Stimulated activated CD4-positive, alpha-beta T cell treated with anti-CD3 and anti-CD28 coated beads, Interleukin-4, amount 100 ng/mL, for 24 hours (primary cell): ENCODE measurements around the gene CNTNAP5.
"Not testable (repeated sequence)": the region's sequence is repeated elsewhere in the genome, so short reads cannot be mapped to it uniquely, and the experiment has no call there.

Source experiments
- DNase-seq: peaks from one replicate; pipeline ENCODE4 v3.0.0-alpha.2; 2020

Gene CNTNAP5

GRCh38 chr2:124333784-124334183 lies 308.7 kb downstream of the CNTNAP5 start:
- no peak for DNase-seq

GRCh38 chr2:124335058-124335457 lies 310.0 kb downstream of the CNTNAP5 start:
- DNase-seq: no peak

DNA sequence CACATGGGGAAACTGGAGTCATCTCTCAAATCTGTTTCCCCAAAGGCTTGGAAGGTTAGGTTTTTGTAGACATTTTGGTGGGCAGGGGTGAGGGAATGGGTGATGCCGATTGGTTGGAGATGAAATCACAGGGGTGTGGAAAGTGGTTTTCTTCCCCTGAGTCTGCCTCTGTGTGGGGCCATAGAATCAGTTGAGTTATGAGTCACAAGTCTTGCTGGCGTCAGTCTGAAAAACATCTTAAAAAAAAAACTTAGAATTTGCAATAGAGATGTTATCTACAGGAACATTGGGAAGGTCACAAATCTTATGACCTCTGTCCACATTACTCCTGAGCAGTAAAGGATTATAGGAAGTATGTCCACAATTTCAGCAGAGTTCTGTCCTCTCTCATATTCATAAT lies 314.6 kb downstream of the CNTNAP5 start:
- DNase-seq: no peak

DNA sequence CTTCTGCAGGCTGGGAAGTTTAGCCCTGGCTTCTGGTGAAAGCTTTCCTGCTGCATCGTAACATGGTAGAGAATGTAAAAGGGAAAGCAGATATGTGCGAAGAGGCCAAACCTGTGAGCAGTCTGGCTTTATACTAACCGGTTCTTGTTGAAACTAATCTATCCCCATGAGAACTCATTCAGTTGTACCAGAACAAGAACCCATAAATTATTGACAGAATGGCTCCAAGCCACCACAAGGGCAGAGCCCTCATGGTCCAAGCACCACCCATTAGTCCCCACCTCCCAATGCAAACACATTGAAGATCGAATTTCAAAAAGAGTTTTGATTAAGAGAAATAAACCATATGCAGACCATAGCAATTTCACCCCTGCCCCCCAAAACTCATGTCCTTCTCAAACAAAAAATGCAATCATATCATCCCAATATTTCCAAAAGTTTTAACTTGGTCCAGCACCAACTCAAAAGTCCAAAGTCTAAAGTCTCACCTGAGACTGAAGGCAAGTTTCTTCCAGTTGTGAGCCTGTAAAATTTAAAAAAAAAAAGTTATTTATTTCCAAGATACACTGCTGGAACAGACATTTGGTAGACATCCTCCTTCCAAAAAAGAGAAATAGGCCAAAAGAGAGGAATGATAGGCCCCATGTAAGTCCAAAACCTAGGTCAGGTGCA lies 318.9 kb downstream of the CNTNAP5 start:
- no peak for DNase-seq

DNA sequence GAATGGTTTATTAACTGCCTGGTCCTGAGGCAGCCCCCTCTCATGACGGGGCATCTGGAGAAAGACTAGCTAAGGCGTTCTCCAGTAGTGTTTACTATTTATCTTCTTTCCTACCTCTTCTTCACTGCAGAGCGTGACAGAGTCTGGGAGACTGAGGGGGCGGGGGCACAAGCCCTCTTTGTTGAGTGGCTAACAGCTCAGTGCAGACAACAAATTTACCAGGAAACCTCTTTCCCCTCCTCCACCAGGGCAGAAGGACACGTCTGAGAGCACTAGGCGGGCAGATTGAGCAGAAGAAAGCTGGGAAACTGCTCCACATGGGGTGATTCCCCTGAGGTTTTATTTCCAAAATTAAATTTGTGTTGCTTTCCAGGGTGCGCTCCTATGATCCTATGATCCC lies 322.1 kb downstream of the CNTNAP5 start:
- DNase-seq: no peak

DNA sequence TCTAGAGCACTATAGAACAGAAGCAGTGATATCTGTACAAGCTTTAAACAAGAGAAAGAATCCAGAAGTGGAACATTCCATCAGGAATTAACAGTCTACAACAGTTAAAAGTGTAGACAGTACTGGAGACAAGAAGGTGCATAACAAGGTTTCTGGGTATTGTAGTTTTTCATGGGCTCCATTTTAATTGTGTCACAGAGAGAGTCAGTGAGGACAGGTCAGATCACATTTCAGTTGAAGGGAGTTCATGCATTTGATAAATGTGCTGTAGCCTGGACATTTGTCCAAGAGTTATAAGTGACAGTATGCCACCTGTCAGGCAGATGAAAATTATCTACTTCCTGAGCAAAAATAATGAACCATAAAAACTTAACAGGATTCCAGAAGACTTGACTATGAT lies 328.6 kb downstream of the CNTNAP5 start:
- no peak for DNase-seq

GRCh38 chr2:124354466-124354865 lies 329.4 kb downstream of the CNTNAP5 start:
- DNase-seq: no peak

GRCh38 chr2:124361966-124362365 lies 336.9 kb downstream of the CNTNAP5 start:
- DNase-seq: not testable (repeated sequence)

DNA sequence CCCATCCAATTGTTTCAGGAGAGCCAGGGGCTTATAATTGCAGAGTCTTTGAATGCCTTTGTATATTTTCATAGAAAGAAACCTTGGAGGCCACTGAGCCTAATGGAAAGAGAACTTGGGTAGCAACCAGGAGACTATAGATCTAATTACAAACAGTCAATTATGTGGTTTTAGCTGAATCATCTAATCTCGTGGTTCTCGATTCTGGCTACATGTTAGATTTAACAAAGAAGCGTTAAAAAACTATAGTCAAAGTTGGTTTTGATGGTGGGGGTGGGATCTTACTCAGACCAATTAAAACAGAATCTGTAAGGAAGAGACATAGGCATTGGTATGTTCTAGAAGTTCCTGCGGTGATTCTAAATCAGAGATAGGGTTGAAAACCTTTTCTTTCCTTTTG lies 344.1 kb downstream of the CNTNAP5 start:
- no peak for DNase-seq

DNA sequence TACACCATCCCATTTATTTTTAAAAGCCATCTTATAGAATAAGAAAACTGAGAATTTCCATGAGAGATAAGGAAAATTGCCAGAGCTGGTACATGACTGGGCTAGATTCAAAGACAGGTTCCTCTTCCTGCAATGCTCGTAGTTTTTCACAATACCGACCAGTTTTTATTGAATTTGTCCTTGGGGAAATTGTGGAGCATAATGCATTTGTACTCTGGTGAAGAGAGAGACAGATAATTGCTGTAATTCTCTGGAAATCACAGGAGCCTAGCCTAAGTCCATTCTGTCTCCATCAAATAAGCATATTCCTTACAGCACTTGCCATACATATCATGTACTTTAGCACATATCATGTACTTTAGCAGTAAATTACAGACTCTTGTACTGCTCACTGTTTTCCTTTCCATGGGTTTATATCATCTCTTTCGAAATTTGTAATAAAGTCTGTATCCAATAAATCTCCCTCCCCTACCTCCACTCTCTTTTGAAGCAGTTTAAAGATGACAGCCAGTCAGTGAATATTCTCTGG lies 355.2 kb downstream of the CNTNAP5 start:
- DNase-seq: no peak

- no peak for DNase-seq
These were observed 357.1 kb downstream of the CNTNAP5 start for GRCh38 chr2:124382067-124382618.

DNA sequence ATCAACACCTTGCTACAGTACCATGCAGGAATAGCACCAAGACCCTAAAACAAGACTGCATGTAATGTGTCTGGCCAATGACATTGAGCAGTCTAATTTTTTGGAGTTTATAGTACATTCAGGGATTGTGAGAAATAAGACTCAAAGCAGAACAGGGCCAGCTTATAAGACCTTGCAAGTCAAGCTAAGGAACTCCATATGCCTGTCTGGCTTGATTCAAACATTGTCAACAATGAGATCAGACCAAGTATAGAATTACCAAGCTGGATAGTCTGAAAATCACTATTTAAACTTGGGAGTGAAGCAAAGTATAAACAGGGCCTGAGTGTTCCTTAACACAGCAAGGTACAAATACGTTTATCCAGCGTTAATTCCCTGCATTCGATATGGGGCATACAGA lies 370.9 kb downstream of the CNTNAP5 start:
- no peak for DNase-seq

DNA sequence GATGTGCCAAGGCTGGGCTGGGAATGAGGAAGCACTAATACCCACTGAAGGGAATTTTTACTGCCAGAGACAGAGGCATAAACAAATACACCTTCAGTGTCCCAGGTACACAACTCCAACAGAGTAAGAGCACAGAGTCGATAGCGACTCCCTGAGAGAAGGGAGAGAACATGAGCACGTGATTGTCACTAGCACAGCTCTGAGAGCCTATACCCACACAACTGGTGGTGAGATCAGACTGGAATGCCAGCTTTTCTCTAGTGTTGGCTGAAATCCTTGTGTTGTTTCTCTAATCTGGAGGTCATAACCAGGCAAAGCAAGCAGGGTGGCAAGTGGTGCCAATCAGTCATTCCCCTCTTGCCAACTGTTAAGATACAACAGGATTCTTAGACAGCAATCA lies 377.2 kb downstream of the CNTNAP5 start:
- DNase-seq: no peak

DNA sequence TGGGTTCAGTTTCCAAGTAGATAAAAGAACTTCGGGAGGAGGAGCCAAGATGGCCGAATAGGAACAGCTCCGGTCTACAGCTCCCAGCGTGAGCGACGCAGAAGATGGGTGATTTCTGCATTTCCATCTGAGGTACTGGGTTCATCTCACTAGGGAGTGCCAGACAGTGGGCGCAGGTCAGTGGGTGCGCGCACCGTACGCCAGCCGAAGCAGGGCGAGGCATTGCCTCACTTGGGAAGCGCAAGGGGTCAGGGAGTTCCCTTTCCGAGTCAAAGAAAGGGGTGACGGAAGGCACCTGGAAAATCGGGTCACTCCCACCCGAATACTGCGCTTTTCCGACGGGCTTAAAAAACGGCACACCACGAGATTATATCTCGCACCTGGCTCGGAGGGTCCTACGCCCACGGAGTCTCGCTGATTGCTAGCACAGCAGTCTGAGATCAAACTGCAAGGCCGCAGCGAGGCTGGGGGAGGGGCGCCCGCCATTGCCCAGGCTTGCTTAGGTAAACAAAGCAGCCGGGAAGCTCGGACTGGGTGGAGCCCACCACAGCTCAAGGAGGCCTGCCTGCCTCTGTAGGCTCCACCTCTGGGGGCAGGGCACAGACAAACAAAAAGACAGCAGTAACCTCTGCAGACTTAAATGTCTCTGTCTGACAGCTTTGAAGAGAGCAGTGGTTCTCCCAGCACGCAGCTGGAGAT lies 382.9 kb downstream of the CNTNAP5 start:
- DNase-seq: not testable (repeated sequence)

GRCh38 chr2:124424074-124424473 lies 399.0 kb downstream of the CNTNAP5 start:
- no peak for DNase-seq

- no peak for DNase-seq
These were observed 401.0 kb downstream of the CNTNAP5 start for GRCh38 chr2:124426122-124426521.

- no peak for DNase-seq
These were observed 401.5 kb downstream of the CNTNAP5 start for GRCh38 chr2:124426625-124427024.

GRCh38 chr2:124437811-124438210 lies 412.7 kb downstream of the CNTNAP5 start:
- DNase-seq: no peak

GRCh38 chr2:124450481-124450880 lies 425.4 kb downstream of the CNTNAP5 start:
- DNase-seq: no peak

- no peak for DNase-seq
These were observed 451.2 kb downstream of the CNTNAP5 start for GRCh38 chr2:124476291-124476690.

DNA sequence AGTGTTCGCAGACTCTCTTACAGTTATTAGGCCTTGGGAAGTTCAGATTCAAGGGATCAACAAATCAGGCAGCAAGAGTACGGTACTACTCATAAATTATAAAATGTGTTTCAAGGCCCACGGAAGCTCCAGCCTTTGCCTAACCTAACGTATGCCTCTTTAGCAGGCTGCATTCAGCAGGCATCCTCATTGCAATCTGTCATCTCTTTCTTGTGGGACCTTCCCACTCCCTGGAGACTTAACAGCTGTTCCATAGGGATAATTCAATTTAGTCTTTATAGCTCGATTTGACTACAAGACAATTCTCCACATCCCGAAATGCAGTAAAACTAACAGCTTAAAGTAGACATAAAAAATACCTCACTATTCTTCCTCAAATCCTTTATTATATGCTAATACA lies 453.7 kb downstream of the CNTNAP5 start:
- DNase-seq: no peak

DNA sequence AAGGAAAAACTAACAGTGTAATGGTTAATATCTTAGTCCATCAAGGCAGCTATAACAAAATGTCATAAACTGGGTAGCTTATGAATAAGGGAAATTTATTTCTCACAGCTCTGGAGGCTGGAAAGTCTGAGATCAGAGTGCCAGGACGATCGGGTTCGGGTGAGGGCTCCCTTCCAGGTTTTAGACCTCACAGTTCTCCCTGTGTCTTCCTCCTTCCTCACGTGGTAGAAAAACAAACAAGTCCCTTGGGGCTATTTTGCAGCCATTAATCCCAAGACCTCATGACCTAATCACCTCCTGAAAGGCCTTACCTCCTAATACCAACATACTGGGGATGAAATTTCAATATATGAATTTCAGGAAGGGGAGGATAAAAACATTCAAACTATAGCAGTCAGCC lies 455.9 kb downstream of the CNTNAP5 start:
- DNase-seq: no peak

DNA sequence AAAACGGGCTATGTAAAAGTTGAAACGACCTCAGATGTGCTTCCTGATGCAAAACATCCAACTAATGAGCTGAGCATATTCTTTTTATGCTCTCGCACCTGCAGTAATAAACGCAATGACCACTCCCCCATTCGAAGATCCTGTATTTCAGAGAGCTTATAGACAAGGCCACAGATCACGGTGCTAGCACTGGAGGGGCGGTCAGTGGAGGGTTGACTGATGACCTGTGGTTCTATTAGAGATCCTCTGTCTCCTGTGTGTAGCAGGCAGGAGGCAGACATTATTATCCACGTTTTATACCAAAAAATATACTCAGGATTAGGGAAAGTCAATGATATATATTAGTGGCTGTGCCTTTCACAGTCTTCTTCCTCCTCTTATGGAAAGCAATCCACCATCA lies 457.0 kb downstream of the CNTNAP5 start:
- no peak for DNase-seq

DNA sequence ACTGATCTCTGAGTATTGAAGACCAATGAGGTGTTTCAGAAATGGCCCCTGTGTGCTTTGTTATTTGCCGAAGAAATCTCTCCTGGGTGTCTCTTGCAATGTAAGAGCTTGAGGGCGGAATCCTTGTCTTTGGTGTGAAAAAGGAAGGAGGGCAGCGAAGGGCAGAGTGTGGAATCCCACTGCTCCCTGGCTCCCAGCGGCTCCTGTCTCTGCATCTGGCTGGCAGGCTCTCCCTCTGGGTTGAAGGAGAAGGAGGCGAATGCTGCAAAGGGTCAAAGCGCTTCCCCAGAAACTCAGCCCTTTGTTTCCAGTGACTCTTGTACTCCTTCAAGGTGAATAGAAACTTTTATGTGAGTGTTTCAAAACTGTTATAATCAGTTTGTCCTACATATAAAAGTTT lies 457.5 kb downstream of the CNTNAP5 start:
- no peak for DNase-seq
